GM12865 (cell line): ENCODE results near the gene RLIM.

Source experiments
- DNase-seq: peaks from one replicate; pipeline ENCODE4 v3.0.0; 2010; ENCODE audit warnings: low read depth
- H3K4me3 ChIP-seq: 2 replicates; pipeline ENCODE4 v1.5.1; 2011; ENCODE audit warnings: mild to moderate bottlenecking, low read depth, low read length, control low read depth
- CTCF ChIP-seq: IDR thresholded peaks from 2 replicates; pipeline ENCODE4 v1.5.1; 2011; ENCODE audit warnings: low read length, control low read depth, low read depth, inconsistent platforms; ENCODE audit not compliant: insufficient read depth; ENCODE audit errors: missing control alignments

The RLIM gene

GRCh38 chrX:74557378-74557777 is 57.0 kb downstream of the RLIM start:
- no peak overlapping the region for H3K4me3 ChIP-seq
- no peak for DNase-seq
- no peak for TF ChIP-seq CTCF

DNA sequence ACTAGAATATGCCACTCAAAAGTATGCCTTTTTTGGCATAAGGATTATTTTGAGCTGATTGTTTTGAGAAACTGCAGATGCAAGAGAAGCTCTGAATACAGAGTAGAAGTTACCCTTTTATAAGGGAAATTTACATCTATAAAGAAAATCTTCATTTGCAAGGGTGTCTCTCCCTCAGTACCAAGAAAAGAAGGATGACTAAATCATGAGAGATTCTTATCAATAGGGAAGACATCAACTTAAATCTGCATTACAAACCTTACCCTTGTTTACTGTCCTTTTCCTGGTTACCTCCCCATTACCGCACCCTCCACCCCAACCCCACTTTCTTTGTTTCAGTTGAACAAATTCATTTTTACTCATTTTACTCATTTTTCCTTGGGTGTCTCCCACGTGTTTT is 62.5 kb downstream of the RLIM start:
- no peak overlapping the region for H3K4me3 ChIP-seq
- TF ChIP-seq CTCF = no peak
- no peak for DNase-seq

DNA sequence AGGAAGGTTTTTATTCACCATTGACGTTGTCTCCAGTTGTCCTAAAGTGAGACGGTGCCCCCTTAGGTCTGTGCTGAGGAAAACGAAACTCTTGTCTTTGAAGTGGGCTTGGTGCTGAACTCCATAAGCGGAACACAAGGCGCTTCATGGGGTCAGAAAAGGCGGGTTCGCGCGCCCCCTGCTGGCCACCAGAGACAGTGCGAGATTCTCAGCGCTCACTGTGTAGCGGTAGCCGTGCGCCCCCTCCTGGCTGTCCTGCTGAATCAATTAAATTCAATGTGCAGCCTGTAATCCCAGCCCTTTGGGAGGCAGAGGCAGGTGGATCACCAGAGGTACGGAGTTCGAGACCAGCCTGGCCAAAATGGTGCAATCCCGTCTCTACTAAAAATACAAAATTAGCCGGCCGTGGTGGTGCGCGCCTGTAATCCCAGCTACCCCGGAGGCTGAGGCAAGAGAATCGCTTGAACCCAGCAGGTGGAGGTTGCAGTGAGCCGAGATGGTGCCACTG is 64.1 kb downstream of the RLIM start:
- no peak overlapping the region for H3K4me3 ChIP-seq

DNA sequence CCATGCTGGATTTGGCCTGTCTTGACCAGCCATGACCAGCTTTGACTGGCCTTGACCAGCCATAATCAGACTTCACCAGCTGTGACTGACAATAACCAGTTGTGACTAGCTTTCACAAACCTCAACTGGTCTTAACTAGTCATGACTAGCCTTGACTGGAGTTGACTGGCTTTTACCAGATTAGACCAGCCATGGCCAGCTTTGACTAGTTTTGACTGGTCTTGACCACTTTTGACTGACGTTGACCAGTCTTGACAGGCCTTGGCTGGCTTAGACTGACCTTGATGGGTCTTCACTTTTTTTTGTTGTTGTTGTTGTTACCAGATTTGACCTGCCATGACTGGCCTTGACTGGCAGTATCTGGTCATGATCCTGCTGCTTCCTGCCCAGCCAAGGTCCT is 67.4 kb downstream of the RLIM start:
- no peak overlapping the region for H3K4me3 ChIP-seq
- TF ChIP-seq CTCF = no peak
- no peak for DNase-seq

More for the DNA sequence above, 64.1 kb downstream of the RLIM start:
- peak; percentile 82 for DNase-seq
- TF ChIP-seq CTCF = peak; percentile 94

DNA sequence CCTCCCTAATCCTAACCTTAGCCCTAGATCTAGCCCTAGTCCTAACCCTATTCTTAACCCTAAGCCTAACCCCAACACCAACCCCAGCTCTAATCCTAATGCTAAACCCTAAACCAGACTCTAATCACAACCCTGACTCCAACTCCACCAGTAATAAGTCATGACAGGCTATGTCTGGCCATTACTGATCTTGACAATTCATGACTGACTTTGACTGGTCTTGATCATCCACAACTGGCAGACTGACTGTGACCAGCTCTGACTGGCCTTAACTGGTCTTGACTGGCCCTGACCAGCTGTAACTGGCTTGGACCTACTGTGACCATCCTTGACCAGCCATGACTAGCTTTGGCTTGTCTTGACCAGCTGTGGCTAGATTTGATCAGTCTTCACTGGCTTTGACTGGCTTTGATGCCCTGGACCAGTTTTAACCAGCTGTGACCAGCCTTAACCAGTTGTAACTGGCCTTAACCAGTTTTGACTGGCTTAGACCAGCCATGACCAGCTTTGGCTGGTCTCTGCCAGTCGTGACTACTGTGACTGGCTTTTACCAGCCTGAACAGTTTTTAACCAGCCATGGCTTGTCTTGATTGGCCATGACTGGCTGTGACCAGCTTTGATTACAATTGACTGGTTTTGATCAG is 68.4 kb downstream of the RLIM start:
- TF ChIP-seq CTCF = no peak
- DNase-seq = no peak
- no peak overlapping the region for H3K4me3 ChIP-seq

DNA sequence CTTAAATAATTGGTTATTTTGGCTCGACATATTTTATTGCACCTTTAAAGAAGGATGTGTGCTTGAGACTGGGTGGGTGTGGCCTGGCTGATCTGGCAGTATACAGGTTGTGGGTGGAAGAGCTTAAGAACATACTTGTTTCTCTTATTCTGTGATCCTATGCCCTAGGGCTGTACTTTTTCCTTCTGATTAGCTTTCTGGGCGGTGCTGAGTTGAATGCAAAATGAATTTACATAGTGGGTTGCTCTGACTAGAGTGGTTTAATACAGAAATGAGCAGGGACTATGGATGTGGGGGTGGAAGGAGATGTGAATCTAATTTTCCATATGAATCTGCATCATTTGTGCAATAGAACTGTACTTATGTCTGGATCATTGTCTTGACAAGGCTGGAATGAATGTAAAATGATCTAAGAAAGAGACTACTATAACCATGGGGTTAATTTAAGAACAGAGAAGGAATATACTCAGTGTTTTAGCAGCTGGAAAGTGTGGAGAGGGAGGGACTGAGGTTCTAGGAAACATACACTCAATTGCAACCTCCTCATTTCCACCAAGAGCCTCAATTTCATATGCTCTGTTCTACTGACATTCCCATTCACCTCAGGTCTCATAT is 73.7 kb downstream of the RLIM start:
- no peak for TF ChIP-seq CTCF
- no peak for DNase-seq
- no peak overlapping the region for H3K4me3 ChIP-seq
